ENCODE data around the gene CMTM6.

Gene CMTM6

DNA sequence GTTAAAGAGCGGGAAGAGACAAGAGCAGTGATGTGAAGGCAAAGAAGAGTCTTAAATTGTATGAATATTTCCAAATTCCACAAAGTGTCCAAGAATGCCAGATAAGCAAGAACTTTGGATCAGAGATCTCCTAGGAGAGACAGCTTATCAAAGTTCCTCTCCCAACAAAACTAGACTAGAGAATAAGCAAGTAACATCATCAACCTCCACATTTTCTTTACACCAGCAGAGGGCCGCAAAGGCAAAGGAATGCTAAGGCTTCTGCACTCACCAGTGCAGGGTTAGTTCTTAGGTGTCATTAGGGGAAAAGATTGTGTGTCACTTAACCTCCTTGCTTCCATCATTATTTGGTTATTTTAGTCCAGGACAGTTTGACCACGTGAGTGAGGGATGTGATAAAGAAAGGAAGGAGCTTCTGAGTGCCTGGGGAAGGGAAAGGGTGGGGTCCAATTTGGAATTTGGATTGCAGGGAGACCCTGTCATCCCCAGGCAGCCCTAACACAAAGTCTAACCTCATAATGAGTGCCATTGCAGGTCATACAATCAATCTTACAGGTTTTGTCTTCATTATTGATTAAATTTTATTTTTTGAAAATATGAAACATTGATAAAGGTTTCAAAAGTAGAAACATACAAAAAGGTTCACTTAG, 7.5 kb upstream of the CMTM6 start:
- Mint-ChIP-seq H3K9me3 (no peaks in the 10 kb centered on the region), H3K27ac (no peak overlapping the region), H3K4me1 (peaks cover 4% of the 10 kb centered on the region), H3K27me3 (no peaks in the 10 kb centered on the region), H3K4me3 (no peak overlapping the region)
- DNase-seq (peak; percentile 55 to 63), ATAC-seq (peak; percentile 94)

DNA sequence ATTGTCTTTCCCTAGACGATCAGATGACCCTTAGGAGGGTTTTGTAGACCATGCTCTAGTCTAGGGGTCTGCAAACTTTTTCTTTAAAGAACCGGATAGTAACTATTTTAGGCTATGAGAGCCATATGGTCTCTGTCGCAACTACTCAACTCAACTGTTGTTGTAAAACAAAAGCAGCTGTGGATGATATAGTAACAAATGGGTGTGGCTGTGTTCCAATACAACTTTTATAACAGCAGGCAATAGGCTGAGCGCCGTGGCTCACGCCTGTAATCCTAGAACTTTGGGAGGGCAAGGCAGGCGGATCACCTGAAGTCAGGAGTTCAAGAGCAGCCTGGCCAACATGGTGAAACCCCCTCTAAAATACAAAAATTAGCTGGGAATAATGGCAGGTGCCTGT, 6.1 kb upstream of the CMTM6 start:
- Mint-ChIP-seq H3K4me1 (peaks cover 4% of the 10 kb centered on the region), H3K27ac (no peak overlapping the region), H3K4me3 (no peak overlapping the region), H3K27me3 (no peaks in the 10 kb centered on the region), H3K9me3 (no peaks in the 10 kb centered on the region)
- DNase-seq (no peak), ATAC-seq (no peak)

DNA sequence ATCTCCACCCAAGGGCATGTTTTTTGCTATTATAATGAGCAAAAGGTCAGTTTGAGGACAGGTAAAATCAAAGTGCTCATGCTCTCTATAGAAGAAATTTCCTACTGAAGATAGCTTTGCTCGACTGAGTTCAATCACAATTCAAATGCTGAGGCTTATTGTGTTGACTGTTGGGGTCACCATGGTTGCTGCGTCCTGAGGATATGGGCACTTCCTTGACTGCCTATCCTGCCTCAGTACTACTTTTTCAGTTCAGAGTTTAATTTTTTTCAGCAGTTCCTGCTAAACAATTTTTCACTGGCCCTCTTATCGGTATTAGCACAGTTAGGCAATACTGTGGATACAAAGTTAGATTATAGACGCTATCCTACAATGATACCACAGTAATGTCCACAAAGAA, 3.8 kb upstream of the CMTM6 start:
- Mint-ChIP-seq H3K9me3 (no peaks in the 10 kb centered on the region), H3K4me1 (peaks cover 11% of the 10 kb centered on the region), H3K27me3 (no peaks in the 10 kb centered on the region), H3K27ac (no peak overlapping the region), H3K4me3 (no peak overlapping the region)
- DNase-seq: no peak
- no peak for ATAC-seq

DNA sequence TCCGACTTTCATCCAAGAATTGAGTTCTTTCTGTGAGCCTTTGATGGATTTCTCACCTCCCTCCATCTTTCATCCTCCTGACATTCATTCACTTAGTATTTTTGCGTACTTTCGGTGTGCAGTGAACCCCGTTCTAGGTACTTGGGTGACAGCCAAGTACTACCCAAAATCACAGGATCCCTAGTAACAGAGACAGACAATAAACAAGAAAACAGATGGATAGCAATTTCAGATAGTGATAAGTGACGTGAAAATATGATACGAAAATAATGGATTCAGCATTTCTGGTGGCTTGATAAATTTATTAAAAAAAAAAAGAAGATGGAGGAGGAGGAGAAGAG, 264 bp upstream of the CMTM6 start:
- H3K27me3 Mint-ChIP-seq: no peaks in the 10 kb centered on the region
- H3K4me3 Mint-ChIP-seq: peak overlapping the region; percentile 97 to 98
- DNase-seq: no peak
- peak; percentile 10 for ATAC-seq
- peak overlapping the region; percentile 46 to 96 for H3K27ac Mint-ChIP-seq
- no peaks in the 10 kb centered on the region for H3K9me3 Mint-ChIP-seq
- peaks cover 37% of the 10 kb centered on the region for H3K4me1 Mint-ChIP-seq

DNA sequence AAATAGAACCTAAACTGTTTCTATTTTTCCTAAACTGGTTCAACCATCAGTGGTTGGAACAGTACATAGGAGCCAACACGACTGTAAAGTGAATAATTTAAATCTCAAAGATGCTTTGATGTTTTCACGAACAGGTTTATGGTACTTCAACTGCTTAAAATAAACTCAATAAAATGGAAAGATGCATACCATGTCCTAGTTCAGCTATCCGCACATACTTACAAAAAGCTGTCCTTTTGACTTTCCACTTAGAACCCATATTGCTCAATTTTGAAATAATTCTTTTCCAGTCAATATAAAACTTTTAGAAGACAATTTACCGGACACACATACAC, 902 bp downstream of the CMTM6 start:
- no peaks in the 10 kb centered on the region for H3K27me3 Mint-ChIP-seq
- DNase-seq: no peak
- peaks cover 40% of the 10 kb centered on the region for H3K4me1 Mint-ChIP-seq
- no peaks in the 10 kb centered on the region for H3K9me3 Mint-ChIP-seq
- no peak for ATAC-seq
- H3K4me3 Mint-ChIP-seq: peak overlapping the region; percentile 97 to 98
- peak overlapping the region; percentile 95 for H3K27ac Mint-ChIP-seq

DNA sequence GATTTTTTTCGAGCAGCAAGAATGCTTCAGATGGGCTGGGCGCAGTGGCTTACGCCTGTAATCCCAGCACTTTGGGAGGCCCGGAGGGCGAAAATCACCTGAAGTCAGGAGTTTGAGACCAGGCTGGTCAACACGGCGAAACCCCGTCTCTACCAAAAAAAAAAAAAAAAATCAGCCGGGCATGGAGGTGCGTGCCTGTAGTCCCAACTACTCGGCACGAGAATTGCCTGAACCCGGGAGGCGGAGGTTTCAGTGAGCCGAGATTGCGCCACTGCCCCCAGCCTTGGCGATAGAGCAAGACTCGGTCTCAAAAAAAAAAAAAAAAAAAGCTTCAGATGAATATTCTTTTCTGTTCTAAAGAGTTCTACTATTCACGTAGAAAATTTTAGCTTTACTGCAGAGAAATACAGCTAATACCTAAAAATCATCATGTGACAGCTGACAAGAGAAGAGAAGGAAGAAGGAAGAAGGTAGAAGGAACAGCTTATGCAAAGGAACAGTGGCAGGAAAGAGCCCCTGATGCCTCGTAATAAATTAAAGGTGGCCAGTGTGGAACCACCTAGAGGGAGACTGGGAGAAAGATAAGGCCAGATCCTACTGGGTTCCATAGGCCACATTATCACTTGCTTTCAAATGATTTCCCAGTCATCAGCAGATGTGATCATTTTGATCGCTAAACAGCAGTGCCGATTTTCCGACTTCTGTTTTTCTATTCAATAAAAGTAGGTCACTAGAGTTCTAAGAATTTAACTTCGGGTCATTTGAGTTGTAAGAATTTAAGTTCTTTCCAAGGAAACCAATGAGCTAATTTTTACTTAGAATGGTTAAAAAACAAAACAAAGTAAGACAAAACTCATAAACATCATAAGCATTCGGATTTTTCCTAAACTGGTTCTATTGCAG, 1.5 kb downstream of the CMTM6 start:
- H3K27ac Mint-ChIP-seq: no peak overlapping the region
- ATAC-seq (no peak), DNase-seq (no peak)
- H3K27me3 Mint-ChIP-seq: no peaks in the 10 kb centered on the region
- H3K4me1 Mint-ChIP-seq: peaks cover 44% of the 10 kb centered on the region
- H3K9me3 Mint-ChIP-seq: no peaks in the 10 kb centered on the region
- H3K4me3 Mint-ChIP-seq: peak overlapping the region; percentile 97 to 98

DNA sequence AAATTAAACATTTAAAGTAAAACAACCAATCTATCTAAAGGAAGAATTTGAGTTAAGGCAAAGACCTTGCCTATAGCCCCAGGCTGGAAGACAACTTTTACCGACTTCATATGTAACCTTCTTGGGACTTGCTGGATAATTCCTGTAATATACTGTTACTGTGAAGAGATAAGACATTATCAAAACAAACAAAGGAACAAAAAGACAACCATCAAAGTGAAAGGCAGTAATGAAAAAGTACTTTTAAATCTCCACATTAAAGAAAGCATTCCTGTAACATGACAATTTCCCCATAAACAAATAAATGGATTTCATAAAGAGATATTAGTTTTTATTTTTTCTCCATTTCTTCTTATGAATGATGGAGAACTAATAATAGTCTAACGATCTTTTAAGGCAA, 2.4 kb downstream of the CMTM6 start:
- Mint-ChIP-seq H3K4me3 (peak overlapping the region in 1 of 2 donors; percentile 98), H3K27ac (no peak overlapping the region)
- DNase-seq: no peak

DNA sequence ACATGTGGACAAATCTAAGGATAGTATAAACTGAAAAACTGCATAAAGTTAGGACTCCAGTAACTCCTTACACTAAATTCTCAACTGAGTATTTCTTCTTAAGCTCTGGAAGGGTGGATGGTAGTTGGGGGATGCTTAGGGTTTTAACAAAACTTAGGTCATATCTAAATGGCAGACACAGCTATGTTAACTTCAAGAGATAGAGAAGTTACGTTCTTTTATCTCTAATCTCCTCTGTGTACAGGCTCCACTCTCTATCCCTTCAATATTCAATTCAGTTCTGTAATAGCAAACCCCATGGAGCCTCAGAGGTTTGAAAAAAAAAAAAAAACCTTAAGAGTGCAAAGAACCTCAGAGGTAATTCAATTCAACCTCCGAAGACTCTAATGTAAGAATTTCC, 3.1 kb downstream of the CMTM6 start:
- H3K4me1 Mint-ChIP-seq: peaks cover 44% of the 10 kb centered on the region
- DNase-seq (no peak), ATAC-seq (no peak)
- H3K27ac Mint-ChIP-seq: no peak overlapping the region
- no peaks in the 10 kb centered on the region for H3K9me3 Mint-ChIP-seq
- H3K4me3 Mint-ChIP-seq: no peak overlapping the region
- no peaks in the 10 kb centered on the region for H3K27me3 Mint-ChIP-seq

More for the DNA sequence above, 2.4 kb downstream of the CMTM6 start:
- Mint-ChIP-seq H3K9me3 (no peaks in the 10 kb centered on the region), H3K27me3 (no peaks in the 10 kb centered on the region), H3K4me1 (peaks cover 44% of the 10 kb centered on the region)
- ATAC-seq: no peak

DNA sequence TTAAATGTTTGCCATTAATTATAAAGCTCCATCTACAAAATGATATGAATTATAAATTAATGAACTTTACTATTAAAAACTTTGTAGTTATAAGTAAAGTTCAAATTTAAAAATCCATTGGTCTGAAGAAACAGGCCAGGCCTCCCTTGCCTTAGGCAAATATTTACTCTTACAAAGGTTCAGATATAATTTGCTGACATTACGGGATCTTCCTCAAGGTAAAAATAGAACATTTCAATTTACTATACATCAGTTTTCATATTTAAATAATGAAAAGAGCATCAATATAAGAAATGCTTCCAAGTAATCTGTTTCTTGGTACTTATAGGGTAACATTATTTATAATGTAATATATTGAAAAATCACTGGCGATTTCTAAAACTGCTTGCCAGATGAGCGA, 3.7 kb downstream of the CMTM6 start:
- H3K4me1 Mint-ChIP-seq: peaks cover 44% of the 10 kb centered on the region
- no peak for ATAC-seq
- no peak overlapping the region for H3K27ac Mint-ChIP-seq

DNA sequence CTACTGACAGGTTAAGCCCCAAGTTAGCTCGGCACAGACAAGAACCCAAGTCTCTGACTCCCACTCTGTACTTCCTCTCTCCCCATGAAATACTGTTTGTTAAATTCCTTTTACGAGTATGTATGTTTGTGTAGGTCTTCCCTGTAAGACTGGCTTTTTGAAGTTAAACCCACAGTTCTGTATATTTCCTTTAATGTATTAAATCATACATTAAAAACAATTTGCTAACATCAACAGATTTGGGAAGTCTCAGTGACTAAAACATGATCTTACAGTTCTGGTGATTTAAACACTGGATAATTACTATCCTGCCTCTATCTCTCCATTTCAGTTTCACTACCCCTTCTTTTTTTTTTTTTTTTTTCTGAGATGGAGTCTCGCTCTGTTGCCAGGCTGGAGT, 4.4 kb downstream of the CMTM6 start:
- Mint-ChIP-seq H3K4me3 (no peak overlapping the region), H3K27ac (no peak overlapping the region), H3K4me1 (peaks cover 43% of the 10 kb centered on the region)

More for the DNA sequence above, 3.7 kb downstream of the CMTM6 start:
- DNase-seq: no peak
- Mint-ChIP-seq H3K4me3 (no peak overlapping the region), H3K9me3 (no peaks in the 10 kb centered on the region), H3K27me3 (no peaks in the 10 kb centered on the region)

DNA sequence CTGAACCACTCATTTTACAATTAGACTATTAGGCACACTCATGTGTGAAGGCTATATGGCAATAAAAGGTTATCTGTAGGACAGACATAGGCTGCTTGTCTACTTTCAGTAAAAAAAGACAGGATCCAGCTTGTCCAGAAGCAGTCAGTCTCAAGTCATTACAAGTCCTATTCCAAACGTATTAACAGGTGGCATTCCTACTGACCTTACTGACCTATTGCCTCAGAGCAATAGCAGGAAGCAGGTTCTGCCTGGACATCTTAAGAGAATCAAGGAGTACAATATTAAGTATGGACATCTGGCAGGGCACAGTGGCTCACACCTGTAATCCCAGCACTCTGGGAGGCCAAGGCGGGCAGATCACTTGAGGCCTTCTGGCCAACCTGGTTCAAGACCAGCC, 7.0 kb downstream of the CMTM6 start:
- DNase-seq (no peak), ATAC-seq (no peak)
- no peaks in the 10 kb centered on the region for H3K9me3 Mint-ChIP-seq
- H3K4me3 Mint-ChIP-seq: no peak overlapping the region
- H3K4me1 Mint-ChIP-seq: peaks cover 29% of the 10 kb centered on the region
- no peak overlapping the region for H3K27ac Mint-ChIP-seq
- H3K27me3 Mint-ChIP-seq: no peaks in the 10 kb centered on the region

More for the DNA sequence above, 4.4 kb downstream of the CMTM6 start:
- ATAC-seq: no peak
- H3K27me3 Mint-ChIP-seq: no peaks in the 10 kb centered on the region
- no peak for DNase-seq
- H3K9me3 Mint-ChIP-seq: no peaks in the 10 kb centered on the region

DNA sequence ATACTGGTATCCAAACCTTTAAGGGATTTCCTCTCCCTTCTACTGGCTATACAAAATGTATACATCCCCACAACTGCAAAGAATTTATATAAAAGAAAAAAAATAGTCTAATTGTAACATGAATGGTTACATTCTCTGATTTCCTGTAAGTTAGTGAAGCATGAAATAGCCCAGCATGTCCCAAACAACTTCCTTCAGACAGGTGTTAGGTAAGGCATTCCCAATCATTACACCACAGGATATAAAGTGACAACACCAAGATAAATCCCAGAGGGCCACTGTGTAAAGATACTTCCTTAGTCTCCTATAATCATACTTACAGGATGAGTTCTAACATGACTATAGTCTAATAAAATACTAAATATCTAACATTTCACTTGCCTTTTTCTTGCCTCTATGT, 7.6 kb downstream of the CMTM6 start:
- DNase-seq (no peak), ATAC-seq (no peak)
- no peak overlapping the region for H3K27ac Mint-ChIP-seq
- H3K9me3 Mint-ChIP-seq: no peaks in the 10 kb centered on the region
- H3K4me3 Mint-ChIP-seq: no peak overlapping the region
- H3K4me1 Mint-ChIP-seq: peaks cover 24% of the 10 kb centered on the region
- H3K27me3 Mint-ChIP-seq: no peaks in the 10 kb centered on the region

DNA sequence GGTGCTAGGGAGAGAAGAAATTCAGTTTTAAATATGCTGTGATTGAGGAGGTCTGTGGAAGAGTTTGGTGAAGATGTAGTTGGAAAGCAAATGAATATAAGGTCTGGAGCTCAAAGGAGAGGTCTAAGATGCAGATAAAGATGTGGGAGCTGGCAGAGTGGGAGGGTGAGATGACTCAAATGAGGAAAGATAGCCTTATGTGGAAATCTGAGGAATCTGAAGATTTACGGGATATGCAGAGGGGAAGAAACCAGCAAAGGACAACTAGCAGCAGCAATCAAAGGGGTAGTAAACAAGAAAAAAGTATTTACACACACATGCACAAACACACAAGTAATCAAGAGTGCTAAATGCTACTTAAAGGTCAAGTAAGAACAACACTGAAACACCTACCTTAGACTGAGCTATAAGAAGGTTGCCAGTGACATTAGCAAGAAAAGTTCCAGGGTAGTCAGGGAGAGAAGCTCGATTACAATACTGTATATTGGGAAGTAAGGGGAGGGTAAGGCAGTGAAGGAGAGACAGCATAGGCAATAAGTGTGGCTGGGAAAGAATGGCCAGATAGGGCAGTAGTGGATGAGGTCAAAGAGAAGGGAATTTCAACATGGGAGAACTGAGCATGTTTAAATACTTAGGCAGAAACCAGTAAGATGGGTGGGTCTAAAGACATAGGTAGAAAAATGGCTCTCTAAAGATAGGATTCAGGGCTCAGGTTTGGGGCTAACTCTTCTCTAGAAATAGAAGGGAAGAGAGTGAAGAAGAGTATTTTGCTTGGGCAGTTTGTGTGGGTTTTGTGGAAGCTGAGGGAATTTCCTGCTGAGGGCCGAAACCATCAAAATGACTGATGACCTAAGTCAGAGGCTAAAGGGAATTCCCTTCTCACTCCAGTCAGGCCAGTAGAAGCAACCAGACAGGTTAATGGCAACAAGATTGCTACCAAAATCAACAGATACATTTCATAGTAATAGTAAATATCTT, 8.9 kb downstream of the CMTM6 start:
- Mint-ChIP-seq H3K27ac (no peak overlapping the region), H3K4me1 (peaks cover 15% of the 10 kb centered on the region), H3K27me3 (no peaks in the 10 kb centered on the region), H3K4me3 (no peak overlapping the region), H3K9me3 (no peaks in the 10 kb centered on the region)
- peak in 1 of 2 donors; percentile 42 for DNase-seq
- ATAC-seq: peak; percentile 84

DNA sequence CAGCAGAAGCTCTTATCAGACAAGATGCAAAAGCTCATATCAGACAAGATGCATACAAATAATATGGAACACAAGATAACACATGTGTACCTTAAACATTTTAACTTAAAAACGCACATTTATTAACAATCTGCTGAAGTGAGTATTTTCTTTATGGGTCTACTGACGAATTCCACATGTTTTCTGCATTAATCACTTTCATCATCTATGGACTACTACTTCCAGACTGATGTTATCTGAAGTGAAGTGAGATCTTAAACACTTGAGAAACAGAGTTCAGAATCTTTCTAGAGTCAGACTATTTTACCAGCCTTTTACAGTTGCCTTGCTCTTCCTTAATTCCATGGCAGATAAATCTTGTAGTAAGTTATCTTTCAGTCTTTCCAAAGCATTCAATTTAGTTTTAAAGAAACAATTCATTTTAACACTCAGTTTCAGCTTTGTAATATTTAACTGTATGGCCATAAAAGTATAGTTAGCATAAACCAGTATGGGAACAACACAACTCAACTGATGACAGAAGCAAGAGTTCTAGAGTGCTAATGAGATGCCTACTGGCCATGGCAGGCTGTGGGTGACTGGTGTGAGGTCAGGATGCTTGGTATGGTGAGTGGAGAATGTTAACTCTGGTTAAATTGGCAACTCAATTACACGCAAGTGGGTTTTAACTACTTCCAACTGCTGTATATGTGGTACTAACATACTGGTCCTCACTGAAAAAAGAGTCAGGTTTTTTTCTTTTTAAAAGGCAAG, 9.8 kb downstream of the CMTM6 start:
- peak; percentile 66 for ATAC-seq
- no peaks in the 10 kb centered on the region for H3K9me3 Mint-ChIP-seq
- no peak for DNase-seq
- H3K4me1 Mint-ChIP-seq: peaks cover 7% of the 10 kb centered on the region
- no peak overlapping the region for H3K4me3 Mint-ChIP-seq
- H3K27ac Mint-ChIP-seq: no peak overlapping the region
- H3K27me3 Mint-ChIP-seq: no peaks in the 10 kb centered on the region

DNA sequence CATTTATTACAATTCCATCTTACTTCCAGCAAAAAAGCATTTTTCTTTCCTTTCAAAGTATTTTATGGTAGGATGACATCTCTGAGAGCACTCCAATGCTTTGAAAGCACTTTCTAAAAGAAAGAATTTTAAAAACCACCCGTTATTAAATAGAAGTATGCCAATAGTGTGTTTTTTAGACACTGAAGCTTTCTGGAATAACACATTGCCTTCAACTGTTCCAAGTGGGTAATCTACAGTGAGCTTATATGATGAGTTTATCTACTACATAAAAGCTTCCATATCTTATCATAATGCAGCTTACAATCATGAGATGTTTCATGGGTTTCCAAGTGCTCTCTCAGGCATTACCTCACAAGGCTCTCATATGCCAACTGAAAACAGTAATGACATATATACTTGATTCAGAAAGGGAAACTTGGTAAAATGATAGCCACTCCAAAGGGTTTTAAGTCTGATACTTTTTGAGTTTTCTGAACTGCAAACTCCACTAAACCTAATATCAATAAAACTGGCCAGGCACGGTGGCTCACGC, 14.1 kb downstream of the CMTM6 start:
- Mint-ChIP-seq H3K4me3 (no peak overlapping the region), H3K4me1 (peaks cover 9% of the 10 kb centered on the region), H3K27ac (no peak overlapping the region), H3K27me3 (no peaks in the 10 kb centered on the region), H3K9me3 (no peaks in the 10 kb centered on the region)
- DNase-seq (no peak), ATAC-seq (no peak)

Data from stimulated activated naive CD8-positive, alpha-beta T cell treated with anti-CD3 and anti-CD28 coated beads, Interleukin-15, amount 100 ng/mL, for 72 hours (primary cell).